Measurements from ENCODE around the gene LAIR2. TPM values are rescaled to one million over a fixed set of nuclear protein-coding genes. Genes with fewer than 3 reads are reported as not detected.

The LAIR2 gene
- total RNA-seq, 2 experiments from 2014 or later, result 1.4 to 6.8 TPM

DNA sequence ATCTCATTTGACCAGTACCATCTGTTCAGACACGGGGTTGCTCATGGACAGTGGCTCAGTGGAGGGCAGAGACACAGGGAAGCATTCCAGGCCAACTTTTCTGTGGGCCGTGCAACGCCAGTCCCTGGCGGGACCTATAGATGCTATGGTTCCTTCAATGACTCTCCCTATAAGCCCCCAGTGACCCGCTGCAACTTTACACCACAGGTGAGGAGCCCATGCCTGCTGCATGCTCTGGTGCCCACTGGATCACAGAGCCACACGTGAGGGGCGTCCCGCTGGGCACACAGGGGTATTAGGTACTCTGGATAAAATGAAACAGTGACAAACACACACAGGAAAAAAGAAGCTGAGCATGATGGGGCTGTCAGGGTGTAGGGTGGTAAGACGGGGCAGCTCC is 34.3 kb downstream of the LAIR2 start:
- Mint-ChIP-seq H3K4me3 (no peak overlapping the region), H3K4me1 (peaks cover 40% of the 10 kb centered on the region), H3K27me3 (peaks cover 20% of the 10 kb centered on the region)

GRCh38 chr19:54541712-54542111 is 39.1 kb downstream of the LAIR2 start:
- CTCF ChIA-PET, result no interaction called here
- no peak for DNase-seq
- ATAC-seq, result peak; percentile 36

More for the DNA sequence above, 34.3 kb downstream of the LAIR2 start:
- CTCF ChIA-PET, result no interaction called here
- Mint-ChIP-seq H3K9me3 (ENCODE audit: low read depth) (no peaks in the 10 kb centered on the region), H3K36me3 (peaks cover 9% of the 10 kb centered on the region), H3K27ac (no peak overlapping the region)
- ATAC-seq, result no peak
- DNase-seq, result no peak

GRCh38 chr19:54548806-54549205 is 46.2 kb downstream of the LAIR2 start:
- CTCF ChIA-PET, result no interaction called here
- Mint-ChIP-seq H3K36me3 (peaks cover 4% of the 10 kb centered on the region), H3K4me1 (peaks cover 13% of the 10 kb centered on the region), H3K4me3 (no peak overlapping the region), H3K9me3 (ENCODE audit: low read depth) (peaks cover 5% of the 10 kb centered on the region), H3K27me3 (peaks cover 7% of the 10 kb centered on the region), H3K27ac (no peak overlapping the region)
- ATAC-seq (no peak), DNase-seq (no peak)

More at GRCh38 chr19:54541712-54542111, 39.1 kb downstream of the LAIR2 start:
- Mint-ChIP-seq H3K9me3 (ENCODE audit: low read depth) (no peaks in the 10 kb centered on the region), H3K36me3 (peaks cover 14% of the 10 kb centered on the region), H3K27ac (no peak overlapping the region), H3K4me3 (no peak overlapping the region), H3K4me1 (peaks cover 18% of the 10 kb centered on the region), H3K27me3 (peaks cover 5% of the 10 kb centered on the region)

DNA sequence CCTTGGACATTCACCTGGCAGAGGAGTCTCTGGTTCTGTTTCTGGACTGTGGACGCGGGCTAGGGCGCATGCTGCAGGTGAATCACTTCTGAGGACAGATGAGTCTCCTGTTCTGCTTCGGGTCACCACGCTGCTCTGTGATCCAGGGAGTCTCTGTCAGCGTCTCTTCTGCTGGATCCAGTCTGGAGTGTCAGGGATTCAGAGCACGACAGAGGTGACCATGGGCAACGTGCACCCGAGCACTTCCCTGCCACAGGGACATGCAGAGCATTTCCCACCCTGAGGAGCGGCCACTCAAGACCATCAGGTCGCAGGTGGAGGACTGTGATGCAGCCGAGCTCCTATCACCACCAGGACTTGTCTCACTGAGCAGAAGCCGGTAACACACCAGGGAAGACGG is 46.6 kb downstream of the LAIR2 start:
- Mint-ChIP-seq H3K4me1 (peaks cover 12% of the 10 kb centered on the region), H3K36me3 (peaks cover 2% of the 10 kb centered on the region), H3K4me3 (no peak overlapping the region), H3K9me3 (ENCODE audit: low read depth) (peaks cover 5% of the 10 kb centered on the region), H3K27ac (no peak overlapping the region), H3K27me3 (peaks cover 7% of the 10 kb centered on the region)
- CTCF ChIA-PET, result no interaction called here
- ATAC-seq, result no peak
- DNase-seq, result no peak

DNA sequence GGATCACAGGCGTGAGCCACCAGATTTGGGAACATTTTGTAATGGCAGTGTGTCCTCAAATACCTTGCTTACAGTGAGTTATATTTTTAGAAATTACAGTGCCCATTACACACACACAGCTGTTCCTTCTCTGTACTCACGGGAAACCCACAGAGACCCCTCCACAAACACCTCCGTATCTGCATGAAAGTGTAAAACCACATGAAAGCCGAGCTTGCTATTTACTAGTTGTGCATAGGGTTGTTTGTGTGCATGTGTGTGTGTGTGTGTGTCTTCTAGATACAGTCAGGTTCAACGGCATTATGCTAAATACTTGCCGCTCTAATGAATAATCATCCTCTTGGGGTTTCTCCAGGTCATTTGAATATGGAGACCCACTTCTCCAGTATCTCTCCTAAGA is 48.7 kb downstream of the LAIR2 start:
- DNase-seq, result peak; percentile 47
- Mint-ChIP-seq H3K4me1 (peaks cover 10% of the 10 kb centered on the region), H3K27ac (no peak overlapping the region), H3K27me3 (peaks cover 2% of the 10 kb centered on the region), H3K36me3 (no peaks in the 10 kb centered on the region), H3K4me3 (no peak overlapping the region), H3K9me3 (ENCODE audit: low read depth) (peaks cover 5% of the 10 kb centered on the region)
- no peak for ATAC-seq
- CTCF ChIA-PET, result interaction anchor here (0.7 kb wide), 1 partner anchor 123 kb away, joined by 3 read pairs; no protein-coding TSS in a partner anchor

DNA sequence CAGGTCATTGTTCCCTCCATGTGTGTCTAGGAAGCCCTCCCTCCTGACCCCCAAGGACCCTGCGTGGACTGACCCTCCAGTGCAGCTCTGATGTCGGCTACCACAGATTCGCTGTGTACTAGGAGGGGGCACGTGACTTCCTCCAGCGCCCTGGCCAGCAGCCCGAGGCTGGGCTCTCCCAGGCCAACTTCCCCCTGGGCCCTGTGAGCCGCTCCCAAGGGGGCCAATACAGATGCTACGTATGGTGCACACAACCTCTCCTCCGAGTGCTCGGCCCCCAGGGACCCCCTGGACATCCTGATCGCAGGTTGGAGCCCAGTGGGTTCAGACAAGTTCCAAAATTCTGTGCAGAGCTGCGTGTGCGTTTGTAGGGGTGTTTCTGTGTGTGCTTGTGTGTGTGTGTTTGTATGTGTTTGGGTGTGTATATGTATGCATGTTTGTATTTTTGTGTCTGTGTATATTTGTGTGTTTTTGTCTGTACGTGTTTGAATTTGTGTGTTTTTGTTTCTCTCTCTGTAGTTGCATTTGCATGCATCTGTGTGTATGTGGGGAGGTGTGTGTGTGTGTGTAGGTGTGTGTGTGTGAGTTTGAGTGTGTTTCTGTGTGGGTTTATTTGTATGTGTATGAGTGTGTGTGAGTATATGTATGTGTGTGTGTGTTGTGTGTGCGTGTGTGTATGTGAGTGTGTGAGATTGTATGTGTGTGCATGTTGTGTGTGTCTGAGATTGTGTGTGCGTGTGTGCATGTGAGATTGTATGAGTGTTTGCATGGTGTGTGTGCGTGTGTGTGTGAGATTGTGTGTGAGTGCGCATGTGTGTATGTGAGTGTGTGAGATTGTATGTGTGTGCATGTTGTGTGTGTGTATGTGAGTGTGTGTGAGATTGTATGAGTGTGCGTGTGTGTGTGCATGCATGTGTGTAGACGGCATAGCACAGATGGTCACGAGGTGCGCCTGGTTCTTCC is 49.6 kb downstream of the LAIR2 start:
- DNase-seq, result no peak
- Mint-ChIP-seq H3K36me3 (no peaks in the 10 kb centered on the region), H3K27me3 (peaks cover 2% of the 10 kb centered on the region), H3K4me1 (peaks cover 10% of the 10 kb centered on the region), H3K4me3 (no peak overlapping the region), H3K27ac (no peak overlapping the region), H3K9me3 (ENCODE audit: low read depth) (peaks cover 5% of the 10 kb centered on the region)
- no peak for ATAC-seq
- CTCF ChIA-PET, result interaction anchor here (0.7 kb wide), 1 partner anchor 122 kb away, joined by 3 read pairs; no protein-coding TSS in a partner anchor

- peaks cover 5% of the 10 kb centered on the region for H3K9me3 Mint-ChIP-seq (ENCODE audit: low read depth)
- ATAC-seq (no peak), DNase-seq (no peak)
- H3K27ac Mint-ChIP-seq, result no peak overlapping the region
- CTCF ChIA-PET, result no interaction called here
- no peaks in the 10 kb centered on the region for H3K36me3 Mint-ChIP-seq
- no peak overlapping the region for H3K4me3 Mint-ChIP-seq
- H3K27me3 Mint-ChIP-seq, result peaks cover 2% of the 10 kb centered on the region
- peaks cover 10% of the 10 kb centered on the region for H3K4me1 Mint-ChIP-seq
Measured at GRCh38 chr19:54552913-54553310, 50.3 kb downstream of the LAIR2 start.

DNA sequence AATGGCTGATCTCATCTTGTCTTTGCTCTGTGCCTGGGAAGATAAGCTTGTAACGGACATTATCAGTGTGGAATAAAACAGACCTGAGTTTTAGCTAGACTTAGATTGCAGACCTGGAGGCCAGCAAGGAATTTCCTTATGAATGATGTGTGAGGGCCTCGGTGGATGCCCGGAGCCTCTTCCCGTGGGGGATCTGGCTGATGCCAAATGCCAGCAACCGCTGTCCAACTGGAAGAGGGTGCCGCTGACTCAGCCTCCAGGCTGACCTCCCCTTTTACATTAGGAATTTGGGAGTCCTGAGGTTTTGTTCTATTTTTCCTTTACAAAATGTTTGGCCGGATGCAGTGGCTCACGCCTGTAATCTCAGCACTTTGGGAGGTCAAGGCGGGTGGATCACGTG is 51.4 kb downstream of the LAIR2 start:
- no peak for DNase-seq
- peaks cover 8% of the 10 kb centered on the region for H3K27me3 Mint-ChIP-seq
- no peak overlapping the region for H3K27ac Mint-ChIP-seq
- CTCF ChIA-PET, result no interaction called here
- H3K36me3 Mint-ChIP-seq, result no peaks in the 10 kb centered on the region
- ATAC-seq, result no peak
- no peak overlapping the region for H3K4me3 Mint-ChIP-seq
- peaks cover 5% of the 10 kb centered on the region for H3K9me3 Mint-ChIP-seq (ENCODE audit: low read depth)
- peaks cover 10% of the 10 kb centered on the region for H3K4me1 Mint-ChIP-seq

DNA sequence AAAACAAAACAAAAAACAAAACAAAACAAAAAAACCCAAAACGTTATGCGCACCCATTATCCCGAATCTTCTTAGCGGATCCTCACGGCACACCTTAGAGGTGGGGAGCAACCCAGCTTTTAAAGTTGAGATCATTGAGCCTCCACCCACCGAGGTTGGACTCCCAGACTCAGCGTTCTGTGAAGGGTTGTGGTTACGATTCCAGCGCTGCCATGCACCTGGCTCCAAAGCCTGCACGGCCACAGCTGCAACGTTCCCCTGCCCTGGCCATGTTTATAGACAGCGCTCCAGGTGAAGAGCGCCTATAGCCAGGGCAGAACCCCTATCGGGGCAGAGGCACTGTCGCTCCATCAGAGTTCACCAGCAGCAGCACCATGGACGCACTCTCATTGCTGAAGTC is 52.3 kb downstream of the LAIR2 start:
- Mint-ChIP-seq H3K4me3 (no peak overlapping the region), H3K27ac (no peak overlapping the region), H3K36me3 (no peaks in the 10 kb centered on the region), H3K9me3 (ENCODE audit: low read depth) (peaks cover 5% of the 10 kb centered on the region), H3K27me3 (peaks cover 8% of the 10 kb centered on the region), H3K4me1 (peaks cover 10% of the 10 kb centered on the region)
- no peak for ATAC-seq
- DNase-seq, result no peak
- CTCF ChIA-PET, result no interaction called here

DNA sequence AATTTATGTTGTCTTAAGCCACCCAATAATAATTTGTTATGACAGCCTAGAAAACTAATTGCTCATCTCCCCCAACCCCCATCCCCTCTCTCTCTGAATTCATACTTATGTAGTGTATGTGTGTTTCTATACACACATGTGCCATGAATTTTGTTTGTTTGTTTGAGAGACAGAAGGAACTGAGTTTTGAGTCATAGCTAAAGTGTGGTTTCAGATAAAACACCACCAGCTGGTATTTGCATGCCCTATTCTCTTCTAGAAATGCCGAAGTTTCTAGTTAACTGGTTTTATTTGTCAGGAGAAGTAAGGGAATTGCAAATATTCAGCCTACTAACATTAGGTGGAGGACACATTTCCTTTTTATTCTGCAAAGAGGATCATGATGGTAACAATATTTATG is 53.6 kb downstream of the LAIR2 start:
- H3K9me3 Mint-ChIP-seq (ENCODE audit: low read depth), result peaks cover 5% of the 10 kb centered on the region
- H3K36me3 Mint-ChIP-seq, result no peaks in the 10 kb centered on the region
- H3K4me1 Mint-ChIP-seq, result peaks cover 5% of the 10 kb centered on the region
- H3K27ac Mint-ChIP-seq, result no peak overlapping the region
- H3K27me3 Mint-ChIP-seq, result peaks cover 6% of the 10 kb centered on the region
- CTCF ChIA-PET, result no interaction called here
- no peak overlapping the region for H3K4me3 Mint-ChIP-seq
- ATAC-seq, result no peak
- DNase-seq, result no peak

- Mint-ChIP-seq H3K27ac (no peak overlapping the region), H3K4me3 (no peak overlapping the region), H3K9me3 (ENCODE audit: low read depth) (no peaks in the 10 kb centered on the region), H3K4me1 (no peaks in the 10 kb centered on the region), H3K36me3 (no peaks in the 10 kb centered on the region), H3K27me3 (peaks cover 6% of the 10 kb centered on the region)
- CTCF ChIA-PET, result interaction anchor here (0.5 to 1.0 kb wide), 2 partner anchors 77 to 584 kb away, joined by 3 read pairs; no protein-coding TSS in a partner anchor
- no peak for ATAC-seq
- no peak for DNase-seq
Measured at GRCh38 chr19:54558339-54558738, 55.7 kb downstream of the LAIR2 start.

Other genes with a start within 250 kb of the LAIR2 start
- gene LILRB5, start 245.6 kb upstream of the LAIR2 start, total RNA-seq, result not detected
- gene LILRB2, start 221.7 kb upstream of the LAIR2 start, total RNA-seq, result not detected
- gene LILRA5, start 189.7 kb upstream of the LAIR2 start, total RNA-seq, result not detected
- gene LILRA4, start 163.7 kb upstream of the LAIR2 start, total RNA-seq, result not detected
- 10 to 100 TPM; 64.1 to 71.6 TPM for gene LAIR1, start 137.9 kb upstream of the LAIR2 start, total RNA-seq
- gene TTYH1, start 87.4 kb upstream of the LAIR2 start, total RNA-seq, result 1 to 10 TPM in 1 of 2 experiments, under 1 TPM in 1; 0.93 to 1.2 TPM
- 100 to 1,000 TPM; 191 to 282 TPM for gene LENG8, start 53.6 kb upstream of the LAIR2 start, total RNA-seq
- 1 to 10 TPM; 6.3 to 7.2 TPM for gene LENG9, start 39.1 kb upstream of the LAIR2 start, total RNA-seq
- gene CDC42EP5, start 29.5 kb upstream of the LAIR2 start, total RNA-seq, result under 1 TPM in 1 of 2 experiments, not detected in 1; 0.61 TPM
- under 1 TPM in 1 of 2 experiments, not detected in 1; 0.14 TPM for gene LILRA2, start 71.0 kb downstream of the LAIR2 start, total RNA-seq
- not detected for gene LILRA1, start 90.8 kb downstream of the LAIR2 start, total RNA-seq
- 1 to 10 TPM; 3.0 to 4.0 TPM for gene LILRB1, start 127.7 kb downstream of the LAIR2 start, total RNA-seq
- not detected for gene LILRB4, start 160.2 kb downstream of the LAIR2 start, total RNA-seq
- not detected for gene KIR3DL3, start 221.6 kb downstream of the LAIR2 start, total RNA-seq
- 1 to 10 TPM in 1 of 2 experiments, under 1 TPM in 1; 0.30 to 1.2 TPM for gene KIR2DL3, start 235.7 kb downstream of the LAIR2 start, total RNA-seq

All from activated CD8-positive, alpha-beta memory T cell treated with anti-CD3 and anti-CD28 coated beads, Interleukin-2, amount 10 ng/mL, durations not matched to agents 7 days and 5 days (primary cell).